PFSK-1 (cell line): ENCODE results near the gene CDK13.

Source experiments
- FOXP2 ChIP-seq: optimal IDR thresholded peaks from 2 replicates; pipeline ENCODE3; 2011; ENCODE audit warnings: borderline replicate concordance, control low read depth, inconsistent platforms; ENCODE audit not compliant: insufficient read depth; ENCODE audit errors: extremely low read length, extremely low read depth
- POLR2AphosphoS5 ChIP-seq: IDR thresholded peaks from 2 replicates; pipeline ENCODE4 v1.6.1; 2012; ENCODE audit warnings: low read depth, mild to moderate bottlenecking, control low read depth, low read length, moderate library complexity
- REST ChIP-seq, 2 experiments: IDR thresholded peaks; 2 replicates each; pipeline versions ENCODE4 v1.6.1 to v1.8.0; 2011 to 2012; ENCODE audit warnings: low read depth in 2 of 2, low read length in 2 of 2, control low read depth in 1 of 2, inconsistent platforms in 1 of 2, mild to moderate bottlenecking in 1 of 2, moderate library complexity in 1 of 2; ENCODE audit not compliant: insufficient read depth in 1 of 2
- SIN3A ChIP-seq: IDR thresholded peaks from 2 replicates; pipeline ENCODE4 v1.6.1; 2012; ENCODE audit warnings: mild to moderate bottlenecking, low read length, moderate library complexity, borderline replicate concordance; ENCODE audit not compliant: insufficient read depth
- TAF1 ChIP-seq: IDR thresholded peaks from 2 replicates; pipeline ENCODE4 v1.6.1; 2012; ENCODE audit warnings: low read length, control low read depth, borderline replicate concordance; ENCODE audit not compliant: insufficient read depth

CDK13 gene

GRCh38 chr7:40092182-40092581, 142.1 kb downstream of the CDK13 start:
- TF ChIP-seq REST (IDR thresholded peaks at IDR 0.05; ENCODE audit: insufficient read depth in 1 of 2, low read depth in 2 of 2, low read length in 2 of 2) = no peak
- TF ChIP-seq FOXP2 = no peak
- no peak for TF ChIP-seq POLR2AphosphoS5
- TF ChIP-seq TAF1 = no peak
- TF ChIP-seq SIN3A = no peak

DNA sequence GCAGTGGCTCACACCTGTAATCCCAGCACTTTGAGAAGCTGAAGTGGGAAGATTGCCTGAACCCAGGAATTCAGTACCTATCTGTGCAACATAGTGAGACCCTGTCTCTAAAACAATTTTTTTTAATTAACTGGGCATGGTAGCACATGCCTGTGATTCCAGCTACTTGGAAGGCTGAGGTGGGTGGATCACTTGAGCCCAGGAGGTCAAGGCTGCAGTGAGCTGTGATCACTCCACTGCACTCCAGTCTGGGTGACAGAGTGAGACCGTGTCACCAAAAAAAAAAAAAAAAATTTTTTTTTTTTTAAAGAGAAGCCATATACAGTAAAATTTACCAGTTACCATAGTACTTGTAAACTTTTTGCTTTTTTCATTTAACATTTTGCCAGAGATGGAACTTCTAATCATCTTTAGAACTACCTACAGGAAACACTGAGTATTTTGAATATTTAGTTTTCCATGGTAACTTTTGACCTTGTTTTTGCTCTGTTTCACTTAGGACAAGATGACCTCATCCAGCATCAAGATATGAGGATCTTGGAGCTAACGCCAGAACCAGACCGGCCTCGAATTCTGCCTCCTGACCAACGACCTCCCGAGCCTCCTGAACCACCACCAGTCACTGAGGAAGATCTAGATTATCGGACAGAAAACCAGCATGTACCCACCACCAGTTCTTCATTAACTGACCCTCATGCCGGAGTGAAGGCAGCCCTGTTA, 143.7 kb downstream of the CDK13 start:
- no peak for TF ChIP-seq SIN3A
- TF ChIP-seq POLR2AphosphoS5 = no peak
- no peak for TF ChIP-seq REST (IDR thresholded peaks at IDR 0.05; ENCODE audit: insufficient read depth in 1 of 2, low read depth in 2 of 2, low read length in 2 of 2)
- TF ChIP-seq FOXP2 = no peak
- no peak for TF ChIP-seq TAF1

DNA sequence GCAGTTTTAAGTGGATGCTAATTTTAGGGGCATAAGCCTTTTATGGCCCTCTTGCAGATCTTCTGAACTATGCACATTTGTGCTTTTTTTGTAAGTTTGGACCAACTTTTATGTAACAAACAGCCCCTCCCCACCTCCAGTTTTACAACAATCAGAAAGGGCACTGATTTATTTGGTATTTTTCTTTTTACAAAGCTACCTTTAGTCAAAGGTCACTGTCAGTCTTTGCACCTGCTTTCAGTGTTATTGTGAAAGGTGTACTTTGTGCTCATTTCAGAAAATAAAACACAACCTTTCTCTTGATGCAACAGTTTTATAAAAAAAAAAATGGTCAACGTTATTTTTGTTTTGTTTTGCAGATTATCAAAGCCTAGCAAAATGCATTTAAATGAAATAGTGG, 145.2 kb downstream of the CDK13 start:
- no peak for TF ChIP-seq REST (IDR thresholded peaks at IDR 0.05; ENCODE audit: insufficient read depth in 1 of 2, low read depth in 2 of 2, low read length in 2 of 2)
- TF ChIP-seq FOXP2 = no peak
- no peak for TF ChIP-seq POLR2AphosphoS5

- TF ChIP-seq POLR2AphosphoS5 (no peak), REST (IDR thresholded peaks at IDR 0.05; ENCODE audit: insufficient read depth in 1 of 2, low read depth in 2 of 2, low read length in 2 of 2) (no peak), FOXP2 (no peak), SIN3A (no peak), TAF1 (no peak)
These were observed 145.8 kb downstream of the CDK13 start for GRCh38 chr7:40095695-40096327.

DNA sequence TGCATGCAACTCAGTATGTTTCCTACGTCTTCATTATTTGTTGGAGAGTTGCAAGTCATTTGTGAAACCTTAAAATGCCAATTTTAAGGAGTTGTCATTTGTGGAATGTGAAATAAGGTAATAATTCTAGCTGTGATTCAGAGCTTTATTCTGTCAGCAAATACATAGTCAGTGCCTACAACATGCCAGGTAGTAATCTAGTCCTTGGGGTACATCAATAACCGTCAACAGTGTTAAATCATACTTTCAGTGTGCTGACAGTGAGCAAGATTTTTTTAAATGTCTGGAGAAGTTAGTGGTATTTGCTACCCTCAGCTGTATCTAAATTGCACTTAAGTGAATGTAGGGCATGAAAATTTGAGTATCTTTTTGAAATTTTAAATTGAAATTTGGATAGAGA, 147.7 kb downstream of the CDK13 start:
- TF ChIP-seq FOXP2 = no peak
- no peak for TF ChIP-seq REST (IDR thresholded peaks at IDR 0.05; ENCODE audit: insufficient read depth in 1 of 2, low read depth in 2 of 2, low read length in 2 of 2)
- TF ChIP-seq POLR2AphosphoS5 = no peak
- TF ChIP-seq TAF1 = no peak
- TF ChIP-seq SIN3A = no peak
